ENCODE results near the gene IFI6. TPM values are rescaled to one million over a fixed set of nuclear protein-coding genes. Genes with fewer than 3 reads are reported as not detected.

IFI6 gene
- total and polyA plus RNA-seq, 2 of the 13 experiments (the other 11 are each of a cell fraction or from before 2014, with no cell fraction given) = 12.9 to 13.2 TPM

DNA sequence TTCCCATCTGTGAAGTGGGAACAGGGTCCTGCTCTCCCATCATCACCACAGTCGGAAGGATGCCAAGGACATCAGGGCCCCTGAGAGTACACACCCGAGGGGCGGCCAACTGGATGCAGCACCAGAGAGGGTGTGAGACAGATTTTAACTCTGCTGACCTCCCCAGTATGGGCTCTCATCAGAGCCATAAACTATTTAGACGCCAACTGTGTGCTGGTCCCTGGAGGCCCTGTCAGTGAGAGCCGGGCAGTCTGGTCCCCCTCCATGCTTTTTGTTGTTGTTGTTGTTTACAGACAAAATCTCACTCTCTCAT, 38.7 kb downstream of the IFI6 start (continued):
- no peak for TF ChIP-seq ZNF556 (CRISPR knock-in tag; IDR thresholded peaks at IDR 0.05; ENCODE audit: borderline replicate concordance)
- TF ChIP-seq, protein P1, sequence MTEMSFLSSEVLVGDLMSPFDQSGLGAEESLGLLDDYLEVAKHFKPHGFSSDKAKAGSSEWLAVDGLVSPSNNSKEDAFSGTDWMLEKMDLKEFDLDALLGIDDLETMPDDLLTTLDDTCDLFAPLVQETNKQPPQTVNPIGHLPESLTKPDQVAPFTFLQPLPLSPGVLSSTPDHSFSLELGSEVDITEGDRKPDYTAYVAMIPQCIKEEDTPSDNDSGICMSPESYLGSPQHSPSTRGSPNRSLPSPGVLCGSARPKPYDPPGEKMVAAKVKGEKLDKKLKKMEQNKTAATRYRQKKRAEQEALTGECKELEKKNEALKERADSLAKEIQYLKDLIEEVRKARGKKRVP (CRISPR knock-in tag; IDR thresholded peaks at IDR 0.05) = no peak
- no peak for TF ChIP-seq PAF1 (CRISPR knock-in tag; IDR thresholded peaks at IDR 0.05)
- no peak for TF ChIP-seq SRY (CRISPR knock-in tag; IDR thresholded peaks at IDR 0.05)

DNA sequence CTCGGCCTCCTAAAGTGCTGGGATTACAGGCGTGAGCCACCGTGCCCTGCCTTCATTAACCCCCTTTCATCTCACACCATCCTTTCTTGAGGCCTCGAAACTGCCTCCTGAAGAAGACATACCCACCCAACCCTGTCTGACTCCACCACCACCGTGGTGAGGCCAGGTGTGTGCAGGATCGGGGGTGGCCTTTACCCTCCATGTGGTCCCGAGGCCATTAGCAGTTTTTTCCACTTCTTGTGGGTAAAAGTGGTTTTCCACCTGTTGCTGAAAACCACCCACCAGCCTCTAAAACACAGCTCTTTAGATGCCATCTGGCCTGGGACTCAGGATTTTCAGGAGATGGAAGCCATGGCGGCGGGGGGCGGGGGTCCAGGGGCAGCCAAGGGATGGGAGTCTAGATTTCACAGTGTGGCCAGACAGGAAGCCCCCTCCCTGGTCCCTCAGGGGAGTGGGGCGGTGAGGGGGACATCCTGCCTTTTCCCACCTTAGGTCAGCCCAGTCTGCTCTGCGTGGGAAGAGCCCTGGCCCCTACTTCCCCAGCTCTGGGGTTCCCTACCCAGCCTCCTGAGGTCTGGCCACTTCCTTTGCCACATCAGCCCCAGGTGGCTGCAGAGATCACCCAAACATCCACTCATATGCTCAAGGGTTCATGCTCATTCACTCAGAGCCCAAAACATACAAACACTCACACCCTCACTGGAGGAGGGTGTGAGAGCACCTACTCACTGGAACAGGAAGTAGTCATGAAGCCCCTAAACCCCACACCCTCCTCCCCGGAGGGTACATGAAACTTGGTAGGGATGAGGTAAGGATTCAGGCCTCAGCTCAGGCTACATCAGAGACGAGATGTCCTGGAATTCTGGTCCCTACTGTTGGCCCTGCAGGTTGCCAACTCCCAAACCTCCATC, 39.4 kb downstream of the IFI6 start:
- BruUV-seq (replicated peaks) = no TSS peak
- no peaks in the 10 kb centered on the region for H4K20me1 ChIP-seq (ENCODE audit: insufficient read depth, low read length)
- no peak for ATAC-seq
- CTCF ChIA-PET (ENCODE audit: low intra/inter-chr PET ratio, low total read pairs) = no interaction called here
- no peaks in the 10 kb centered on the region for H3K36me3 ChIP-seq (replicated peaks in 1 of 2; ENCODE audit: control insufficient read depth in 1 of 2, insufficient read depth in 2 of 2, low read length in 2 of 2)
- no peak overlapping the region for H2AFZ ChIP-seq (ENCODE audit: low read length)
- no peak overlapping the region for H3K9ac ChIP-seq (ENCODE audit: insufficient read depth, low read depth, low read length)
- no peak overlapping the region for H3K4me2 ChIP-seq (ENCODE audit: low read depth, low read length)
- H3K9me3 ChIP-seq (ENCODE audit: low read length) = no peaks in the 10 kb centered on the region
- H3K4me3 ChIP-seq (replicated peaks in 1 of 3; ENCODE audit: insufficient read depth in 1 of 3, low read depth in 2 of 3, low read length in 3 of 3) = no peak overlapping the region
- H3K79me2 ChIP-seq (ENCODE audit: insufficient read depth, low read length) = no peaks in the 10 kb centered on the region
- peaks cover 8 to 49% of the 10 kb centered on the region in 2 experiments; a peak in 4 of 5 replicates for H3K27me3 ChIP-seq (ENCODE audit: control insufficient read depth in 1 of 2, insufficient read depth in 2 of 2, low read length in 2 of 2)
- TF ChIP-seq, protein P2, sequence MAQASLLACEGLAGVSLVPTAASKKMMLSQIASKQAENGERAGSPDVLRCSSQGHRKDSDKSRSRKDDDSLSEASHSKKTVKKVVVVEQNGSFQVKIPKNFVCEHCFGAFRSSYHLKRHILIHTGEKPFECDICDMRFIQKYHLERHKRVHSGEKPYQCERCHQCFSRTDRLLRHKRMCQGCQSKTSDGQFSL (CRISPR knock-in tag; IDR thresholded peaks at IDR 0.05) = no peak
- TF ChIP-seq ZMYM3 (CRISPR knock-in tag; IDR thresholded peaks at IDR 0.05) = 0 out of 2 replicates have a peak, but pooled peaks have one; percentile 56
- TF ChIP-seq ZNF629 (CRISPR knock-in tag; conservative IDR thresholded peaks at IDR 0.05) = peak; percentile 80; the same call in 1 of the 2 replicates
- no peak for DNase-seq (ENCODE audit: low spot score)
- POLR2A ChIA-PET = interaction anchor here (1.2 kb wide), 1 partner anchor 25 kb away, joined by 3 read pairs; no protein-coding TSS in a partner anchor
- H3K27ac ChIP-seq (ENCODE audit: extremely low read length, insufficient read depth, low read length) = no peak overlapping the region
- FAIRE-seq = no peak
- in situ Hi-C loops (cut with HindIII; ENCODE audit: extremely low pct_ligation_motif_present, low pct_unique_long_range_greater_than_20kb) (no loop called here), intact Hi-C loops (cut with micrococcal nuclease; ENCODE audit: unreplicated experiment) (no loop called here)
- WGBS (ENCODE audit: low lambda C conversion rate) = 23% methylated on average over 11 of the region's 14 CpGs
- H3K4me1 ChIP-seq (ENCODE audit: insufficient read depth, low read length) = peaks cover 18% of the 10 kb centered on the region
